Transverse colon (tissue), 3 donors: Measurements from ENCODE around the gene ABCB10.

Source experiments
- EP300 ChIP-seq: sonication (generic); formaldehyde crosslinking; IDR thresholded peaks from one replicate; pipeline ENCODE4 v1.6.1; 2017; ENCODE audit warnings: antibody characterized with exemption, low read depth
- POLR2A ChIP-seq: fragments of 450-650 bp; IDR thresholded peaks from one replicate; pipeline ENCODE4 v1.6.1; 2016; ENCODE audit warnings: antibody characterized with exemption, mild to moderate bottlenecking, moderate library complexity
- TF ChIP-seq, protein P1 (sequence below), 5 experiments: fragments of 200-600 bp in 3 of 5; fragments of 450-650 bp in 2 of 5; sonication (generic) in 3 of 5; IDR thresholded peaks; 1 replicate in 2 of 5; 2 replicates in 3 of 5; pipeline ENCODE4 v1.5.1; 2016 to 2017; ENCODE audit warnings: antibody characterized with exemption in 5 of 5, inconsistent platforms in 3 of 5, mild to moderate bottlenecking in 2 of 5, moderate library complexity in 1 of 5

DNA sequence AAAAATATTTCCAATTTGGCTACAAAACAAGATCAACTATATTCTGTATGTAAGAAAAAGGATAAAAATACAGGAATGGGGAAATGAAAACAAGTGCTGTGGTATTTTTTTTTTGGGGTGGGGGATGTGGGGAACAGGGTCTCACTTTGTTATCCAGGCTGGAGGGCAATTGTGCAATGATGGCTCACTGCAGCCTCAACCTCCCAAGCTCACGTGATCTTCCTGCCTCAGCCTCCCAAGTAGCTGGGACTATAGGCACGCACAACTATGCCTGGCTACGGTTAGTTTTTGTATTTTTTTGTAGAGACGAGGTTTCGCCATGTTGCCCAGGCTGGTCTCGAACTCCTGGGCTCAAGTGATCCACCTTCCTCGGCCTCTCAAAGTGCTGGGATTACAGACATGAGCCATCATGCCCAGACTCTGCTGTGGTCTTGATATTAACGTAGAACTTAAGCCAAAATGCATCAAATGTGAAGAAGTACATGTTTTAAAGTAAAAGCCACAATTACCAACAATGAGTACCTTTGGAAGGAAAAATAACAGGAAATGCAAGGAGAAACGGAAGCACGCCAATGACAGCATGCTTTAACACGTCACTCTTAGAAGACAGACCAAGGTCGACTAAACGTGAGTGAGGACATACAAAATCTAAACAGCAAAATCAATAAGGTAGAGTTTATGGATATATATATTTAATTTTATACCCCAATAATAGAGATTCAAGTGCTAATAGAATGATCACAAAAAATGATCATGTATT is 8.8 kb upstream of the ABCB10 start:
- TF ChIP-seq, protein P1, sequence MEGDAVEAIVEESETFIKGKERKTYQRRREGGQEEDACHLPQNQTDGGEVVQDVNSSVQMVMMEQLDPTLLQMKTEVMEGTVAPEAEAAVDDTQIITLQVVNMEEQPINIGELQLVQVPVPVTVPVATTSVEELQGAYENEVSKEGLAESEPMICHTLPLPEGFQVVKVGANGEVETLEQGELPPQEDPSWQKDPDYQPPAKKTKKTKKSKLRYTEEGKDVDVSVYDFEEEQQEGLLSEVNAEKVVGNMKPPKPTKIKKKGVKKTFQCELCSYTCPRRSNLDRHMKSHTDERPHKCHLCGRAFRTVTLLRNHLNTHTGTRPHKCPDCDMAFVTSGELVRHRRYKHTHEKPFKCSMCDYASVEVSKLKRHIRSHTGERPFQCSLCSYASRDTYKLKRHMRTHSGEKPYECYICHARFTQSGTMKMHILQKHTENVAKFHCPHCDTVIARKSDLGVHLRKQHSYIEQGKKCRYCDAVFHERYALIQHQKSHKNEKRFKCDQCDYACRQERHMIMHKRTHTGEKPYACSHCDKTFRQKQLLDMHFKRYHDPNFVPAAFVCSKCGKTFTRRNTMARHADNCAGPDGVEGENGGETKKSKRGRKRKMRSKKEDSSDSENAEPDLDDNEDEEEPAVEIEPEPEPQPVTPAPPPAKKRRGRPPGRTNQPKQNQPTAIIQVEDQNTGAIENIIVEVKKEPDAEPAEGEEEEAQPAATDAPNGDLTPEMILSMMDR (IDR thresholded peaks at IDR 0.05): no peak
- TF ChIP-seq POLR2A: no peak
- no peak for TF ChIP-seq EP300
